ENCODE results near the gene PDIA5. TPM values are rescaled to one million over a fixed set of nuclear protein-coding genes. Genes with fewer than 3 reads are reported as not detected.

The PDIA5 gene
- total RNA-seq, 1 experiment from 2014 or later = 24.3 TPM

- no peak overlapping the region for H3K27ac Mint-ChIP-seq
These were observed 22.9 kb downstream of the PDIA5 start for GRCh38 chr3:123089611-123090331.

More at GRCh38 chr3:123089611-123090331, 22.9 kb downstream of the PDIA5 start:
- no peak overlapping the region for H3K56ac ChIP-seq (ENCODE audit: insufficient read length, low read depth, low read length)
- H3K9ac ChIP-seq (ENCODE audit: extremely low read depth, insufficient read length, low read length) = no peak overlapping the region
- no peak overlapping the region for H2BK12ac ChIP-seq (ENCODE audit: insufficient read length, low read depth, low read length)
- H3K27me3 Mint-ChIP-seq (ENCODE audit: low read depth) = no peaks in the 10 kb centered on the region
- no peak overlapping the region for H2AK5ac ChIP-seq (ENCODE audit: insufficient read length, low read length)
- H3K9me3 Mint-ChIP-seq = no peaks in the 10 kb centered on the region
- no CpG with 5 or more reads among the region's 12 CpGs for WGBS (ENCODE audit: extremely low coverage, insufficient read length, low lambda C conversion rate)
- no peak overlapping the region for H4K5ac ChIP-seq (ENCODE audit: insufficient read length, low read depth, low read length)
- no peak overlapping the region for H3T11ph ChIP-seq (ENCODE audit: low read length)
- TF ChIP-seq, protein P1, sequence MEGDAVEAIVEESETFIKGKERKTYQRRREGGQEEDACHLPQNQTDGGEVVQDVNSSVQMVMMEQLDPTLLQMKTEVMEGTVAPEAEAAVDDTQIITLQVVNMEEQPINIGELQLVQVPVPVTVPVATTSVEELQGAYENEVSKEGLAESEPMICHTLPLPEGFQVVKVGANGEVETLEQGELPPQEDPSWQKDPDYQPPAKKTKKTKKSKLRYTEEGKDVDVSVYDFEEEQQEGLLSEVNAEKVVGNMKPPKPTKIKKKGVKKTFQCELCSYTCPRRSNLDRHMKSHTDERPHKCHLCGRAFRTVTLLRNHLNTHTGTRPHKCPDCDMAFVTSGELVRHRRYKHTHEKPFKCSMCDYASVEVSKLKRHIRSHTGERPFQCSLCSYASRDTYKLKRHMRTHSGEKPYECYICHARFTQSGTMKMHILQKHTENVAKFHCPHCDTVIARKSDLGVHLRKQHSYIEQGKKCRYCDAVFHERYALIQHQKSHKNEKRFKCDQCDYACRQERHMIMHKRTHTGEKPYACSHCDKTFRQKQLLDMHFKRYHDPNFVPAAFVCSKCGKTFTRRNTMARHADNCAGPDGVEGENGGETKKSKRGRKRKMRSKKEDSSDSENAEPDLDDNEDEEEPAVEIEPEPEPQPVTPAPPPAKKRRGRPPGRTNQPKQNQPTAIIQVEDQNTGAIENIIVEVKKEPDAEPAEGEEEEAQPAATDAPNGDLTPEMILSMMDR (conservative IDR thresholded peaks at IDR 0.05) = no peak
- no peak overlapping the region for H2BK20ac ChIP-seq (ENCODE audit: low read depth, low read length, poor library complexity, severe bottlenecking)
- no peak overlapping the region for H4K8ac ChIP-seq (replicated peaks; ENCODE audit: insufficient read length, low read depth, low read length)
- H3K9me3 ChIP-seq (ENCODE audit: control insufficient read depth, low read depth, low read length) = no peaks in the 10 kb centered on the region
- peaks cover 2% of the 10 kb centered on the region; the same call in 1 of the 2 replicates for H3K79me2 ChIP-seq (ENCODE audit: insufficient read depth, low read length)
- H3K4ac ChIP-seq (ENCODE audit: low read depth, low read length) = no peak overlapping the region
- H3K27ac ChIP-seq (ENCODE audit: insufficient read length, low read depth, low read length) = no peak overlapping the region
- no peak overlapping the region for H2BK15ac ChIP-seq (ENCODE audit: low read depth, low read length)
- H2BK5ac ChIP-seq (ENCODE audit: insufficient read length, low read length) = no peak overlapping the region
- H3K27me3 ChIP-seq (ENCODE audit: insufficient read depth, low read length) = no peaks in the 10 kb centered on the region
- H4K91ac ChIP-seq (ENCODE audit: insufficient read length, low read depth, low read length) = no peak overlapping the region
- H3K23ac ChIP-seq (ENCODE audit: insufficient read length, low read depth, low read length) = no peak overlapping the region
- H3K4me2 ChIP-seq (ENCODE audit: insufficient read depth, insufficient read length, low read length) = no peak overlapping the region
- H3K79me1 ChIP-seq (ENCODE audit: insufficient read depth, low read depth, low read length, poor library complexity, severe bottlenecking) = no peaks in the 10 kb centered on the region
- peaks cover 58 to 66% of the 10 kb centered on the region in 2 experiments for H3K4me1 Mint-ChIP-seq
- no peak overlapping the region for H2AFZ ChIP-seq (ENCODE audit: low read length)
- H3K23me2 ChIP-seq (ENCODE audit: insufficient read length, low read depth, low read length, poor library complexity, severe bottlenecking) = no peaks in the 10 kb centered on the region
- no peaks in the 10 kb centered on the region for H4K20me1 ChIP-seq (ENCODE audit: control insufficient read depth, insufficient read depth, insufficient read length)
- no peak overlapping the region for H2BK120ac ChIP-seq (ENCODE audit: low read depth, low read length, poor library complexity, severe bottlenecking)
- H3K14ac ChIP-seq (ENCODE audit: insufficient read depth, low read length) = no peak overlapping the region; the same call in 1 of the 2 replicates
- H3K36me3 Mint-ChIP-seq (ENCODE audit: insufficient read depth in 1 of 3, low read depth in 3 of 3) = peaks cover 7 to 28% (median 13%) of the 10 kb centered on the region in 3 experiments; a peak in 6 of 7 replicates
- H3K4me3 Mint-ChIP-seq = no peak overlapping the region
- no peak for DNase-seq
- H3K4me1 ChIP-seq (ENCODE audit: insufficient read depth, low read length) = peaks cover 4% of the 10 kb centered on the region
- H3K18ac ChIP-seq (ENCODE audit: insufficient read length, low read depth, low read length) = no peak overlapping the region

All from H9 (cell line).